Measurements from ENCODE around the gene OR4Q2.
"Not testable (repeated sequence)": the region's sequence is repeated elsewhere in the genome, so short reads cannot be mapped to it uniquely, and the experiment has no call there.

The OR4Q2 gene

DNA sequence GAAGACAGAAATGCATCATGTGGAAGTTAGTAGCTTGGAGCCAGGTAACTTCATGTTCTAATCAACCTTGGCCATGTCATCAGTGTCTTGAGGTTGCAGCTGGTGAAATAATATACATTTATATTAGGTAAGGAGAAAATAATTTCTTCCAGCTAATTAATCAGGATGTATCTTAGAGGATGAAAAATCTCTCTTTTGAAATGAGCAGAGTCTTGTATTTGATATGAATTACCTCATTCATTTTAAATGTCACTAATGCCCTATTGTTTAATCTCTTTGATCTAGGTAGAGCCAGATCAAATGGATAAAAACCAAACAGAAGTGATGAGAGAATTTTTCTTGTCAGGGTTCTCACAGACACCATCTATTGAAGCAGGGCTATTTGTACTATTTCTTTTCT, at the start of gene OR4Q2:
Gene OR4Q2 (plus strand): TSS at position 301 of the 400 bp plus-strand sequence.
- Histone ChIP-seq H3K4me3 (ENCODE audit: low read length) (no peak within 1 kb of the TSS), H3K9me3 (ENCODE audit: control insufficient read depth, low read length) (no peaks in the 10 kb centered on the region), H3K27me3 (ENCODE audit: control insufficient read depth, insufficient read depth, low read length) (no peaks in the 10 kb centered on the region), H3K36me3 (ENCODE audit: control insufficient read depth, insufficient read depth, low read length) (no peaks in the 10 kb centered on the region), H3K4me1 (ENCODE audit: control insufficient read depth, insufficient read depth, low read length) (no peaks in the 10 kb centered on the region), H3K9ac (ENCODE audit: low read length) (no peak within 1 kb of the TSS)

DNA sequence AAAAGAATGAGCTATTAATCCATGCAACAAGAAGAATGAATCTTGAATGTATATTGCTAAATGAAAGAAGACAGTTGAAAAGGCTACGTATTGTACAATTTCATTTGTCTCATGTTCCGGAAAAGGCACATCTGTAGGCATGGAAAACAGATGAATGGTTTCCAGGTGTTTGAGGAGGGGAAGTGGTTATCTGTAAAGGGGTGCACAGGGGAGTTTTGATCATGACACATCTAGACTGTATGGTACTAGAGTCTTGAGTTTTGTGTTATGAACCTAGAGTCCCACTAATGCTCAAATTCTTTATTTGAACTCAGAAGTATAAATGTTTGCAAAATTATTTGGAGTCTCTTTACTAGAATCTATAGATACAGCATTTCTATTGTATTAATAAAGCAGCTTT, 32.2 kb upstream of the OR4Q2 start:
- not testable (repeated sequence) for H3K9ac ChIP-seq (ENCODE audit: low read length); H3K27me3 ChIP-seq (ENCODE audit: control insufficient read depth, insufficient read depth, low read length); H3K4me3 ChIP-seq (ENCODE audit: low read length); H3K36me3 ChIP-seq (ENCODE audit: control insufficient read depth, insufficient read depth, low read length); H3K9me3 ChIP-seq (ENCODE audit: control insufficient read depth, low read length); H3K4me1 ChIP-seq (ENCODE audit: control insufficient read depth, insufficient read depth, low read length)

DNA sequence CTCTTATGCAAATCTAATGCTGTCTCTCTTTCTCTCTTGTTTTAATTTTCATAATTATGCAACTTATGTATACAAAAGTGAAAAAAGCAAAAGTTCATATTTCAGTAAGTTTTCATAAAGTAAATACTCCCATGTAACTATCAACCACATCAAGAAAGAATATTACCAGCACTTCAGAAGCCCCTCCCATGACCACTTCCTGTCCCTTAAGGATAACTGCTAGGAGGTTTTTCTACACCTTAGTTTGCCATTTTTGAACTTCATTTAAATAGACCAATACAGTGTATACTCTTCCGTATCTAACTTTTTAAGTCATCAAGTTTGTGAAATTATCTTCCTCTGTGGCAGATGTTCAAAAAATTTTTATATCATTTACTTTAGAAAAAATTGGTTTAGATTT, 27.1 kb upstream of the OR4Q2 start:
- H3K4me3 ChIP-seq (ENCODE audit: low read length) = no peak overlapping the region
- H3K36me3 ChIP-seq (ENCODE audit: control insufficient read depth, insufficient read depth, low read length) = no peaks in the 10 kb centered on the region
- no peaks in the 10 kb centered on the region for H3K9me3 ChIP-seq (ENCODE audit: control insufficient read depth, low read length)
- no peaks in the 10 kb centered on the region for H3K27me3 ChIP-seq (ENCODE audit: control insufficient read depth, insufficient read depth, low read length)
- H3K9ac ChIP-seq (ENCODE audit: low read length) = no peak overlapping the region
- H3K4me1 ChIP-seq (ENCODE audit: control insufficient read depth, insufficient read depth, low read length) = no peaks in the 10 kb centered on the region

DNA sequence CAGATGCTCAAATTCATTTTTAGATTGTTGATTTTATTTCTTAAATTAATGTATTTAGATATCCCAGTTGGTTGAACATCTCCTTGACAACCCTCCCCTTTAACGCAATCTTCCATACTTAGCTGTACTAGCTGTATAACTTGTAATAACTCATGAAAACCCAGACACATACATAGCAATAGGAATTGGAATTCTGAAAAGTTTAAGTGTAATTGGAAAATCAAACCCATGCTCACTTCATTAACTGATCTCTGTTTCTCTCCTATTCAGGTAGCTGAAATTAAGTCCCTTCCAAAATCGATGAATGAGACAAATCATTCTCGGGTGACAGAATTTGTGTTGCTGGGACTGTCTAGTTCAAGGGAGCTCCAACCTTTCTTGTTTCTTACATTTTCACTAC, 26.7 kb upstream of the OR4Q2 start, which contains the start of gene OR4K15:
Gene OR4K15 (plus strand): TSS at position 301 of the 400 bp plus-strand sequence. CDS start 0 bp downstream, at position 301.
- H3K4me1 ChIP-seq (ENCODE audit: control insufficient read depth, insufficient read depth, low read length) = no peaks in the 10 kb centered on the region
- H3K36me3 ChIP-seq (ENCODE audit: control insufficient read depth, insufficient read depth, low read length) = no peaks in the 10 kb centered on the region
- H3K9ac ChIP-seq (ENCODE audit: low read length) = no peak within 1 kb of the TSS
- H3K9me3 ChIP-seq (ENCODE audit: control insufficient read depth, low read length) = no peaks in the 10 kb centered on the region
- H3K27me3 ChIP-seq (ENCODE audit: control insufficient read depth, insufficient read depth, low read length) = no peaks in the 10 kb centered on the region
- no peak within 1 kb of the TSS for H3K4me3 ChIP-seq (ENCODE audit: low read length)

DNA sequence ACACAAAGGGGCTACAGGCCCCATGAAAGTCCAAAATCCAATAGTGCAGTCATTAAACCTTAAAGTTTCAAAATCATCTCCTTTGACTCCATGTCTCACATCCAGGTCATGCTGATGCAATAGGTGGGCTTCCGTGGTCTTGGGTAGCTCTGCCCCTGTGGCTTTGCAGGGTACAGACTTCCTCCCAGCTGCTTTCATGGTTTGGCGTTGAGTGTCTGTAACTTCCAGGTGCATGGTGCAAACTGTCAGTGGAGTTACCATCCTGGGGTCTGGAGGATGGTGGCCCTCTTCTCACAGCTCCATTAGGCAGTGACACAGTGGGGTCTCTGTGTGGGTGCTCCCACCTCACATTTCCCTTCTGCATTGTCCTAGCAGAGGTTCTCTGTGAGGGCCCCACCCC, 8.5 kb upstream of the OR4Q2 start:
- Histone ChIP-seq H3K27me3 (ENCODE audit: control insufficient read depth, insufficient read depth, low read length) (no peaks in the 10 kb centered on the region), H3K36me3 (ENCODE audit: control insufficient read depth, insufficient read depth, low read length) (no peaks in the 10 kb centered on the region), H3K9ac (ENCODE audit: low read length) (no peak overlapping the region), H3K4me1 (ENCODE audit: control insufficient read depth, insufficient read depth, low read length) (no peaks in the 10 kb centered on the region), H3K9me3 (ENCODE audit: control insufficient read depth, low read length) (no peaks in the 10 kb centered on the region), H3K4me3 (ENCODE audit: low read length) (no peak overlapping the region)

DNA sequence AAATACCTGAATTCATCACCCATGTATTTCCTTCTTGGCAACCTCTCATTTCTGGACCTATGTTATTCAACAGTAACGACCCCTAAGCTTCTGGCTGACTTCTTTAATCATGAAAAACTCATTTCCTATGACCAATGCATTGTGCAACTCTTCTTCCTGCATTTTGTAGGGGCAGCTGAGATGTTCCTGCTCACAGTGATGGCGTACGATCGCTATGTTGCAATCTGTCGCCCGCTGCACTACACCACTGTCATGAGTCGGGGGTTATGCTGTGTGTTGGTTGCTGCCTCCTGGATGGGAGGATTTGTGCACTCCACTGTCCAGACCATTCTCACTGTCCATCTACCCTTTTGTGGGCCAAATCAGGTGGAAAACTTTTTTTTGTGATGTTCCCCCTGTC, 356 bp downstream of the OR4Q2 start:
- H3K4me1 ChIP-seq (ENCODE audit: control insufficient read depth, insufficient read depth, low read length) = no peaks in the 10 kb centered on the region
- no peaks in the 10 kb centered on the region for H3K36me3 ChIP-seq (ENCODE audit: control insufficient read depth, insufficient read depth, low read length)
- no peaks in the 10 kb centered on the region for H3K27me3 ChIP-seq (ENCODE audit: control insufficient read depth, insufficient read depth, low read length)
- no peak overlapping the region for H3K4me3 ChIP-seq (ENCODE audit: low read length)
- H3K9ac ChIP-seq (ENCODE audit: low read length) = no peak overlapping the region
- no peaks in the 10 kb centered on the region for H3K9me3 ChIP-seq (ENCODE audit: control insufficient read depth, low read length)

DNA sequence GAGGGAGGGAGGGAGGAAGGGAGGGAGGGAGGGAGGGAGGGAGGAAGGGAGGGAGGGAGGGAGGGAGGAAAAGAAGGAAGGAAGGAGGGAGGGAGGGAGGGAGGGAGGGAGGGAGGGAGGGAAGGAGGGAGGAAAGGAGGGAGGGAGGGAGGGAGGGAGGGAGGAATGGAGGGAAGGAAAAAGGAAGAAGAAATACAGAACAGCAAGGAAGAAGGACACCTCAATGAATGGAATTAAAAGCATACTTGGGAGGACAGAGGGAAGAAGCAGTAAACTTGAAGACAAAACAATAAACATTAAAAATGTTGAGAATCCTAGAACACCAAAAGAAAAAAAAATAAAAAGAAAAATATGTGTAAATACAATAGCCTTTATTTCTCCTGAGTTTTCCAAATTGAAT, 6.2 kb downstream of the OR4Q2 start:
- Histone ChIP-seq H3K4me1 (ENCODE audit: control insufficient read depth, insufficient read depth, low read length) (no peaks in the 10 kb centered on the region), H3K4me3 (ENCODE audit: low read length) (no peak overlapping the region), H3K9me3 (ENCODE audit: control insufficient read depth, low read length) (no peaks in the 10 kb centered on the region), H3K27me3 (ENCODE audit: control insufficient read depth, insufficient read depth, low read length) (no peaks in the 10 kb centered on the region), H3K9ac (ENCODE audit: low read length) (no peak overlapping the region), H3K36me3 (ENCODE audit: control insufficient read depth, insufficient read depth, low read length) (no peaks in the 10 kb centered on the region)

DNA sequence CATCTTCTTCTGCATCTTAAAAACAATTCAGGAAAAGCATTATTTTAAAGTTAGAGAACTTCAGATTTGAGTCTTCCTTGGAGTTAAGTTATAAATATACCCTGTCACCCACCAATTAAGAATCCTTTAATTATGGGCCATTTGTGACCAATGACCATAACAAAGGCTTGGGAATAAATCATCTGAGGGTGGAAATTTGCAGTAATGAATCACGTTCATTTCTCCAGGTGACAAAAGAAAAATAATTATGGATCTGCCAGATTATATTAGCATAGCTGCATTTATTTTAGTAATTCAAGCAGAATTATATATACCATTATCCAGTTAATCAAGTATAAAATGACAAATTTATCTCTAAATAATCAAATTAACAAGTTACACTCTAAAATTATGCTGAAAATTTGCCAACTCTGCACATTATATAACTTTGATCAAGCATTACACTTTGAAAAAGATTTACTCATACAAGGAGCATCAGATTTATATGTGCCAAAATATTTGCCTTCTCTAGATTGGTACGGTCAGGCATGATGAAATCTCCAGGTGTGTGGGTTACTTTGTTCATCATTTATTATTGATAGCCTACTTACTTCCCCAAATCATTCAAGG, 17.4 kb downstream of the OR4Q2 start, which contains the start of gene OR4K14:
Gene OR4K14 (minus strand): TSS at position 51 of the 609 bp plus-strand sequence. CDS start 4,114 bp downstream, outside the sequence.
- H3K9ac ChIP-seq (ENCODE audit: low read length) = no peak within 1 kb of the TSS
- H3K4me3 ChIP-seq (ENCODE audit: low read length) = no peak within 1 kb of the TSS

DNA sequence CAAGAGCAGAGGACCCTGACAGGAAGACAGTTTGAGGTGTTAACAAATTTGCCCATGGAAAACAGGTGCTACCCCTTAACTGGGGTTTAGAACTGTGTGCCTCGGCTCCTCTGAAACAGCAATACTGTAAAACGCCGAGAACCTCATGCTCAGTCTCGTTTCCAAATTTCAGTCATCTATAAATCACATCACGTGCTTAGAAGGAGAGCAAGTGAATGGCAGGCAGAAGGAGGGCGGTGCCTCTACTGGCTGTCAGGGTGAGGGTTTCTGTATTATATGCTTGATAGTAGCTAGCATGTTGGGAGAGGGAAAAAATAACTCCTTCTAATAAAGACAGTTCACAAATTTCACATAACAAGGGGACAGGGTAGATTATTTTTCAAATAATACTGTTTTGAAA, 29.1 kb downstream of the OR4Q2 start:
- Histone ChIP-seq H3K9me3 (ENCODE audit: control insufficient read depth, low read length) (no peaks in the 10 kb centered on the region), H3K4me3 (ENCODE audit: low read length) (no peak overlapping the region), H3K27me3 (ENCODE audit: control insufficient read depth, insufficient read depth, low read length) (no peaks in the 10 kb centered on the region), H3K36me3 (ENCODE audit: control insufficient read depth, insufficient read depth, low read length) (no peaks in the 10 kb centered on the region), H3K4me1 (ENCODE audit: control insufficient read depth, insufficient read depth, low read length) (no peaks in the 10 kb centered on the region), H3K9ac (ENCODE audit: low read length) (no peak overlapping the region)

More for the DNA sequence above, 17.4 kb downstream of the OR4Q2 start, which contains the start of gene OR4K14:
- H3K27me3 ChIP-seq (ENCODE audit: control insufficient read depth, insufficient read depth, low read length) = no peaks in the 10 kb centered on the region
- H3K4me1 ChIP-seq (ENCODE audit: control insufficient read depth, insufficient read depth, low read length) = no peaks in the 10 kb centered on the region
- no peaks in the 10 kb centered on the region for H3K36me3 ChIP-seq (ENCODE audit: control insufficient read depth, insufficient read depth, low read length)
- no peaks in the 10 kb centered on the region for H3K9me3 ChIP-seq (ENCODE audit: control insufficient read depth, low read length)

DNA sequence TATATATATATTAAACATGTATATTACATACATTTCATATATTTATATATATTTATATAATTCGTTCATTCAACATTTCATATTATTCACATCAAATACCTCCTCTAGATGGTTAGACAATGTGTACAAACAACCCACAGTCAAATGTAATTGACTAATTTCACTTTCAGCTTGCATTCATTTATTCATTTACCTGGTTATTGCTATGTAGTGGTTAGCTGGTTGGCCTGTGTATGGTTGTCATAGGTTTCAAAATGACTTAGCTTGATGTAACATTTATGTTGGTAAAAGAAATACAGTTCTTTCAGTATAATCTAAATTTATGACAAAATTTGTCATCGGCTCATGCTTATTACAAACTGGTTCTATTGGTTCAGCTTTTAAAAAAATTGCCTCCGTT, 33.5 kb downstream of the OR4Q2 start:
- H3K9ac ChIP-seq (ENCODE audit: low read length) = no peak overlapping the region
- no peaks in the 10 kb centered on the region for H3K36me3 ChIP-seq (ENCODE audit: control insufficient read depth, insufficient read depth, low read length)
- H3K4me1 ChIP-seq (ENCODE audit: control insufficient read depth, insufficient read depth, low read length) = no peaks in the 10 kb centered on the region
- H3K27me3 ChIP-seq (ENCODE audit: control insufficient read depth, insufficient read depth, low read length) = no peaks in the 10 kb centered on the region
- H3K9me3 ChIP-seq (ENCODE audit: control insufficient read depth, low read length) = no peaks in the 10 kb centered on the region
- no peak overlapping the region for H3K4me3 ChIP-seq (ENCODE audit: low read length)

DNA sequence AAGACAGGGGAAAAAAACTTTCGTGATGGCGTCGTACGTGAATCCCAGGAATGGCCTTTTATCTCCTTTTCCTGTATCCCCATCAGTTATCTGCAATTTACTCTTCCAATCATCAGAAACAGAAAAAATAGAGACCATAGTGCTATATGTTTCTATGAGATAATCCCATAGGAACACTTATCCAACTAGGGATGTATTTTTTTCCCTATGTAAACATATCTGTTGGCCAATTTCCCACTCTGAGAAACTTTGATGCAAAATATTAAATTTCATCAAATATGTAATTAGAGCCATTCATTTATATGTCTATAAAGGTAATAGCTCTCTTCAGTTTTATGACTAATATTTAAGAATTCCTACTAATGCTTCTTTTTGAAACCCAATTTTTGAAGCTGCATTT, 34.0 kb downstream of the OR4Q2 start, which contains the start of gene OR4K13:
Gene OR4K13 (minus strand): TSS at position 101 of the 400 bp plus-strand sequence. CDS start 1,280 bp downstream, outside the sequence.
- Histone ChIP-seq H3K9ac (ENCODE audit: low read length) (no peak within 1 kb of the TSS), H3K4me3 (ENCODE audit: low read length) (no peak within 1 kb of the TSS), H3K9me3 (ENCODE audit: control insufficient read depth, low read length) (no peaks in the 10 kb centered on the region), H3K27me3 (ENCODE audit: control insufficient read depth, insufficient read depth, low read length) (no peaks in the 10 kb centered on the region), H3K4me1 (ENCODE audit: control insufficient read depth, insufficient read depth, low read length) (no peaks in the 10 kb centered on the region), H3K36me3 (ENCODE audit: control insufficient read depth, insufficient read depth, low read length) (no peaks in the 10 kb centered on the region)

DNA sequence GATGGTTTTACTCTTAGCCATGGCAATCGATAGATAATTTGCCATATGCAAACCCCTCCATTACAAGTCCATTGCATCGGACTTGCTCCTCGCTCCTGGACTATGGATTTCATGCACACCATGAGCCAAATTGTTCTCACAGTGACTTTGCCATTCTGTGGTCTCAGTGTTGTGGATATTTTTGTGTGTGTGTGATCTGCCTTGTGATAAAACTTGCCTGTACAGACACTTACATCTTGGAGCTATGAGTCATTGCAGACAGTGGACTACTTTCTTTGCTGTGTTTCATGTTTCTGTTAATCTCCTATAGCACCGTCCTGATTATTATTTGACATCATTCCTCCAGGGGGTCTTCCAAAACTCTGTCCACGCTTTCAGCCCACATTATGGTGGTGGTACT, 42.3 kb downstream of the OR4Q2 start:
- Histone ChIP-seq H3K27me3 (ENCODE audit: control insufficient read depth, insufficient read depth, low read length) (no peaks in the 10 kb centered on the region), H3K4me3 (ENCODE audit: low read length) (no peak overlapping the region), H3K4me1 (ENCODE audit: control insufficient read depth, insufficient read depth, low read length) (no peaks in the 10 kb centered on the region), H3K9me3 (ENCODE audit: control insufficient read depth, low read length) (no peaks in the 10 kb centered on the region), H3K36me3 (ENCODE audit: control insufficient read depth, insufficient read depth, low read length) (no peaks in the 10 kb centered on the region), H3K9ac (ENCODE audit: low read length) (no peak overlapping the region)

DNA sequence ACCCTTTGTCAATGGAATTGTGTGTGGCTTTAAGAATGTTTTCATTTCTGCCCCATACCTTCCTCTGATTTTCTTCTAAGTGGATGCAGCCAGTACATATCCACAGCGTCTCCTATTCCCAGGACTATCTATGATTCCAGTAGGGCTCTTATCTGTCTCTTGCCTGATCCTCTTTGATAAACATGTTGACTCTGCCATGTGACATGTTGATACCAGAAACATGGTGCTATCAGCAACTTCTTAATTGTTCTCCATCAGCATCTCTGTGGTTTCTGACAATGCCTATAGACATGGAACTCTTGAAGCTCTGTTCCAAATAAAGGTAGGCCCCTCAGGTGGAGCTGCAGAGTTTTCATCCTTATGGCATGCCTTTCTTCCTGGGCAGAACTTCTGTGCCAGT, 46.2 kb downstream of the OR4Q2 start:
- Histone ChIP-seq H3K4me1 (ENCODE audit: control insufficient read depth, insufficient read depth, low read length) (no peaks in the 10 kb centered on the region), H3K4me3 (ENCODE audit: low read length) (no peak overlapping the region), H3K9me3 (ENCODE audit: control insufficient read depth, low read length) (no peaks in the 10 kb centered on the region), H3K9ac (ENCODE audit: low read length) (no peak overlapping the region), H3K36me3 (ENCODE audit: control insufficient read depth, insufficient read depth, low read length) (no peaks in the 10 kb centered on the region), H3K27me3 (ENCODE audit: control insufficient read depth, insufficient read depth, low read length) (no peaks in the 10 kb centered on the region)

Measured in mucosa of stomach (tissue), 1 donor.